H1 (cell line): ENCODE results near the gene HOXB3. TPM values are rescaled to one million over a fixed set of nuclear protein-coding genes. Genes with fewer than 3 reads are reported as not detected.

Source experiments
- BRCA1 ChIP-seq: IDR thresholded peaks from 2 replicates; pipeline ENCODE4 v1.6.1; 2012; ENCODE audit warnings: low read depth, low read length, improper control_type of control experiment
- KDM4A ChIP-seq: IDR thresholded peaks from one replicate; pipeline ENCODE4 v1.7.1; 2012; ENCODE audit warnings: low read depth, mild to moderate bottlenecking, moderate library complexity, low read length, inconsistent platforms; ENCODE audit not compliant: severe bottlenecking
- KDM5A ChIP-seq: fragments of 200-600 bp; IDR thresholded peaks from 2 replicates; pipeline ENCODE4 v1.7.1; 2012; ENCODE audit warnings: mild to moderate bottlenecking, low read length, inconsistent platforms, mixed read lengths
- MAFK ChIP-seq: IDR thresholded peaks from 2 replicates; pipeline ENCODE4 v1.6.1; 2012; ENCODE audit warnings: low read depth, mild to moderate bottlenecking, improper control_type of control experiment, low read length
- TAF7 ChIP-seq: optimal IDR thresholded peaks from 2 replicates; pipeline ENCODE3; 2011; ENCODE audit warnings: low read depth, mild to moderate bottlenecking, inconsistent platforms, low read length, moderate library complexity, borderline replicate concordance
- polyA plus RNA-seq, 7 experiments: library from polyadenylated mRNA; depleted of rRNA in 3 of 7; stranded (reverse) in 5 of 7; unstranded in 2 of 7; fragments of >200 nt in 5 of 7; fragments of 200-250 nt in 2 of 7; gene quantifications; 1 replicate in 5 of 7; 2 replicates in 1 of 7; 4 replicates in 1 of 7; pipeline versions ENCODE4 v1.2.1 to v1.2.3, GENCODE V29; 2011 to 2013; ENCODE audit warnings: missing spikeins in 2 of 7, mixed read lengths in 2 of 7
- total RNA-seq: library from RNA; stranded (reverse); fragmentation: NEBNext Ultra II Directional; extraction: Animal tissue kit (Norgen Biotek cat#: 25700); gene quantifications from 2 replicates; pipeline ENCODE4 v1.2.1, GENCODE V29; 2021
- TF ChIP-seq, protein P1 (sequence below): IDR thresholded peaks from 2 replicates; pipeline ENCODE4 v1.6.1; 2012; ENCODE audit warnings: inconsistent platforms

HOXB3 gene
- total and polyA plus RNA-seq, 2 of the 8 experiments (the other 6 are each of a cell fraction or from before 2014, with no cell fraction given) = not detected

DNA sequence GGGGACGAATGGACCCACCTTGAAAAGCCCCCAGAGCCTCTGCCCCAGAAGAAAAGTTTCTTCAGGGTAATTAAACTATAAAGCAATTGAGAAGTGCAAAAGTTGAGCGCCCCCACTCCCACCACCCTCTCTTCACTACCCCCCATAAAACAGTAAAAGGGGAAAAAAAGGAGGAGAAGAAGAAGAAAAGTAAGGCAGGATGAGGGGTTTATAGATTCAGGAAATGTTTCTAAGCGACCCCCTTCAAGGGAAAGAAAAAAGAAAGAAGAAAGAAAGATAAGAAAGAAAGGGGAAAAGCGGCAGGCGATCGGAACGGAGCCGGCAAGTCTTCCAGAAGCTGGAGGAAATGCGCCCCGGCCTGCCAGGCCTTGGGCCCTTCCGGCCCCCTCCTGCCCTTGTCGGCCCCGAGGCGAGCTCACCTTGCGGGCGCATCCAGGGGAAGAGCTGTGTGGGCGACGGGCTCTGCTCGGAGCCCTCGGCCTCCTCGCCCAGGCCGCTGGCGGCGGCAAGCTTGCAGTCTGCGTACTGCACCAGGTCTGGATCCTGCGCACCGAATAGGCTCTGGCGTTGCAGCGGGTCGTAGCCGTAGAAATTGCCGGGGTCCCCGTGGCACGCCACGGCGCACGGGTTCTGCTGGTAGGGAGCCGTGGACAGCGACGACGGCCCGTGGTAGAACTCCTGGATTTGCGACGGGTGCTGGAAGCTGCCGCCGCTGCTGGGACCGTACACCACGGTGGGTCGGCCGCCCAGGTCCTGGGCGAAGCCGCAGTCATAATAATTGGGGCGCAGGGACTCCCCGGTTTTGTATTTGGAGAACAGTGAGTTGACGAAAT lies 24.0 kb upstream of the HOXB3 start (continued):
- TF ChIP-seq KDM5A = no peak
- TF ChIP-seq KDM4A = no peak
- TF ChIP-seq, protein P1, sequence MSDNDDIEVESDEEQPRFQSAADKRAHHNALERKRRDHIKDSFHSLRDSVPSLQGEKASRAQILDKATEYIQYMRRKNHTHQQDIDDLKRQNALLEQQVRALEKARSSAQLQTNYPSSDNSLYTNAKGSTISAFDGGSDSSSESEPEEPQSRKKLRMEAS = no peak
- TF ChIP-seq BRCA1 = no peak
- no peak for TF ChIP-seq TAF7
- TF ChIP-seq MAFK = no peak
